Measurements from ENCODE around the gene TTI1. TPM values are rescaled to one million over a fixed set of nuclear protein-coding genes. Genes with fewer than 3 reads are reported as not detected.

The TTI1 gene
- total and polyA plus RNA-seq, 9 of the 15 experiments (the other 6 are each of a cell fraction or from before 2014, with no cell fraction given), result 9.8 to 55.1 (median 39.4) TPM

- TF ChIP-seq RBM25 (IDR thresholded peaks at IDR 0.05; ENCODE audit: low read depth, low read length, severe bottlenecking), result no peak
- 0 out of 2 replicates have a peak, but pooled peaks have one; percentile 60 for TF ChIP-seq ZNF766 (CRISPR knock-in tag; conservative IDR thresholded peaks at IDR 0.05)
- TF ChIP-seq MAZ (CRISPR knock-in tag; conservative IDR thresholded peaks at IDR 0.05 in 1 of 2, IDR thresholded peaks at IDR 0.05 in 1 of 2), result peak in 1 of 2 experiments; percentile 76; a peak in 2 of 4 replicates
- TF ChIP-seq MAFK (IDR thresholded peaks at IDR 0.05; ENCODE audit: low read length), result peak; percentile 42; the same call in 1 of the 2 replicates
- no peak for TF ChIP-seq SMARCB1 (IDR thresholded peaks at IDR 0.05; ENCODE audit: insufficient read length, low read depth)
- TF ChIP-seq ELK3 (CRISPR knock-in tag; IDR thresholded peaks at IDR 0.05), result no peak
- TF ChIP-seq XRCC3 (IDR thresholded peaks at IDR 0.05), result no peak
- TF ChIP-seq DPF2 (IDR thresholded peaks at IDR 0.05), result peak; percentile 69; the same call in 1 of the 2 replicates
- no peak for TF ChIP-seq PCBP1 (IDR thresholded peaks at IDR 0.05; ENCODE audit: low read depth, low read length, poor library complexity, severe bottlenecking)
- peak; percentile 91 for TF ChIP-seq NFE2 (IDR thresholded peaks at IDR 0.05; ENCODE audit: low read depth)
- TF ChIP-seq NR4A1 (CRISPR knock-in tag; IDR thresholded peaks at IDR 0.05), result no peak
- no peak for TF ChIP-seq NR4A1 (tag; IDR thresholded peaks at IDR 0.05)
- peak; percentile 38; the same call in 1 of the 2 replicates for TF ChIP-seq VEZF1 (CRISPR knock-in tag; IDR thresholded peaks at IDR 0.05)
- no peak for TF ChIP-seq KLF6 (CRISPR knock-in tag; IDR thresholded peaks at IDR 0.05; ENCODE audit: borderline replicate concordance)
- no peak for TF ChIP-seq HNRNPH1 (optimal IDR thresholded peaks at IDR 0.05; ENCODE audit: low read depth, low read length)
- TF ChIP-seq MECOM (CRISPR knock-in tag; IDR thresholded peaks at IDR 0.05), result no peak
- no peak for TF ChIP-seq CLOCK (CRISPR knock-in tag; IDR thresholded peaks at IDR 0.05; ENCODE audit: borderline replicate concordance)
- peak; percentile 40; the same call in 1 of the 2 replicates for TF ChIP-seq ARID1B (IDR thresholded peaks at IDR 0.05)
- peak; percentile 65 for TF ChIP-seq MAFF (IDR thresholded peaks at IDR 0.05; ENCODE audit: low read length)
- TF ChIP-seq BCOR (IDR thresholded peaks at IDR 0.05), result no peak
- no peak for TF ChIP-seq TRIM24 (IDR thresholded peaks at IDR 0.05)
- TF ChIP-seq HDAC8 (tag; IDR thresholded peaks at IDR 0.05), result no peak
- TF ChIP-seq GTF2B (IDR thresholded peaks at IDR 0.05; ENCODE audit: extremely low read depth, insufficient read length), result no peak
- TF ChIP-seq POLR2AphosphoS5 (IDR thresholded peaks at IDR 0.05; ENCODE audit: control insufficient read depth, insufficient read depth, low read depth, low read length), result no peak
Observed at GRCh38 chr20:37958856-37959520, 74.3 kb downstream of the TTI1 start (continued).
